Hindlimb muscle (tissue), 1 donor: ENCODE results near the gene PIP5KL1. TPM values are rescaled to one million over a fixed set of nuclear protein-coding genes. Genes with fewer than 3 reads are reported as not detected.

Source experiments
- DNase-seq: peaks from one replicate; pipeline ENCODE4 v3.0.0-alpha.2; 2013
- polyA plus RNA-seq: library from polyadenylated mRNA; unstranded; fragments of 120-200 nt; gene quantifications from one replicate; pipeline ENCODE4 v1.2.1, GENCODE V29; 2013; ENCODE audit not compliant: insufficient read length

The PIP5KL1 gene
- polyA plus RNA-seq, 1 donor: 3.3 TPM

GRCh38 chr9:127912882-127913281 lies 17.7 kb downstream of the PIP5KL1 start:
- no peak for DNase-seq

DNA sequence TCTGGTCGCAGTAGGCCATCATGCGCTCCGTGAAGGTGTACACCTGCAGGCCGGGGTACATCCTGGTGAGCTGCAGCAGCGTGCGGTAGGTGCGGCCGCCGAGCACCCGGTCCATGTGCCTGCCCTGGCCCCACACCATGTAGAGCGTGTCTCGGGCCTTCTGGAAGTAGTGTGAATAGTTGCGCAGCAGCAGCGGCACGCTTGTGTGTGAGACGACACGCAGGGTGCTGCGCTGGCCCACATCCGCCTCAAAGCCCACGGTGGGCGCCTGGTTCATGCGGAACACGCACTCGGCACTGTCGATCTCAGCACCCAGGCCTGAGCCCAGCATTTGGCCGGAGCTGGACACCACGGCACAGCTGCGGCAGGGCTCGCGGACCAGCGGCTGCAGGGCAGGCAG lies 18.3 kb downstream of the PIP5KL1 start:
- no peak for DNase-seq

DNA sequence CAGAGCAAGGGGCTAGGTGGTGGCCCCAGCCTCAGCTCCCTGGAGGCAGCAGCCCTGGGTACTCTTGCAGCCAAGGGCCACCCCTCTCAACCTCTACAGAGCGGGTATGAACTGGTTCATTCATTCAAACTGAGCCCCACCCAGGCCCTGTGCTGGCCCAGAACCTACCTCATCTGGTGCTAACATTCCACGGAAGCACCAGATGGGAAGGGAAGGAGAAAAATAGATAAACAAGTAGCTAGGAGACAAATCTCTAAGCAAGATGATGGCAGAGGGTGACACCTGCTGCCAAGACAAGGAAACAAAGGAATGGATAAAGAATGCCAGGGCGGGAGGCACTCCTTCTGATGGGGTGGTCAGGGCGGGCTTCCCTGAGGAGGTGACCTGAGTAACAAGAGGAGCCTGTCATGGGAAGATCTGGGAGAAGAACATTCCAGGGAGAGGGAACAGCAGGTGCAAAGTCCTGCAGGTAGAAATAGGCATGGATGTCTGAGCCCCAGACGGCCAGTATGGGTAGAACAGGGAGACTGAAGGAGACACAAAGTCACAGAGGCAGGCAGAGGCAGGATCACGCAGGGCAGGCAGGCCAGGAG lies 19.9 kb downstream of the PIP5KL1 start:
- no peak for DNase-seq

DNA sequence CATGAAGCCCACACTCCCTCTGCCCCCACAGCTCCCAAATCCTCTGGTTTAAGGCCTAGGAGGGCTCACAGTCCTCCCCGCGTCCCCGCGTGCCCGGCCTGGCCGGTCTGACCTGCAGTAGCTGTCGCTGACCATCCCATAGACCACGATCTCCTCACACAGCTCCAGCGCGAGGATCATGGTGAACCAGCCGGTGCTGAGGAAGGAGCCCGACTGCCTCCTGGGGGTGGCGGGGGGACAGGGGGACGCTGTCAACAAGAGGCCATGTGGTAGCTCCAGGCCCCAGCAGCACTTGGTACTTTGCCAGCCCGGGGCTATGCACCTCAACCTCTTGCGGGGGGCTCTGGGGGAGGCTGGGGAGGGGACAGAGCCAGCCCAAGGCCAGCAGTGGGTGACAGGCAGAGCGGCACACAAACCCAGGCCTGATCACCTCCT lies 20.7 kb downstream of the PIP5KL1 start:
- no peak for DNase-seq

DNA sequence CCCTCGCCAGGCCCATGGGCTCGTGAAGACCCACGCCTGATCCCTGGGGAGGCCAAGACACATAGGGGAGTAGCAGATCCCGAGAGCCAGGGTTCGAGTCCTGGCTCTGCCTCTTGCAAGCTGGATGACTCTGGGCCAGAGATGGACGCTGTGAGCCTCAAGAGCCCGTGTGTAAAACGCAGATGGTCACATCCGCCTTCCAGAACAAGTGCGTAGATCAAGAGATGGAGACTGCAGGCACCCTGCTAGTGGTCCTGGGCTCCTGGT lies 22.0 kb downstream of the PIP5KL1 start:
- DNase-seq: no peak

DNA sequence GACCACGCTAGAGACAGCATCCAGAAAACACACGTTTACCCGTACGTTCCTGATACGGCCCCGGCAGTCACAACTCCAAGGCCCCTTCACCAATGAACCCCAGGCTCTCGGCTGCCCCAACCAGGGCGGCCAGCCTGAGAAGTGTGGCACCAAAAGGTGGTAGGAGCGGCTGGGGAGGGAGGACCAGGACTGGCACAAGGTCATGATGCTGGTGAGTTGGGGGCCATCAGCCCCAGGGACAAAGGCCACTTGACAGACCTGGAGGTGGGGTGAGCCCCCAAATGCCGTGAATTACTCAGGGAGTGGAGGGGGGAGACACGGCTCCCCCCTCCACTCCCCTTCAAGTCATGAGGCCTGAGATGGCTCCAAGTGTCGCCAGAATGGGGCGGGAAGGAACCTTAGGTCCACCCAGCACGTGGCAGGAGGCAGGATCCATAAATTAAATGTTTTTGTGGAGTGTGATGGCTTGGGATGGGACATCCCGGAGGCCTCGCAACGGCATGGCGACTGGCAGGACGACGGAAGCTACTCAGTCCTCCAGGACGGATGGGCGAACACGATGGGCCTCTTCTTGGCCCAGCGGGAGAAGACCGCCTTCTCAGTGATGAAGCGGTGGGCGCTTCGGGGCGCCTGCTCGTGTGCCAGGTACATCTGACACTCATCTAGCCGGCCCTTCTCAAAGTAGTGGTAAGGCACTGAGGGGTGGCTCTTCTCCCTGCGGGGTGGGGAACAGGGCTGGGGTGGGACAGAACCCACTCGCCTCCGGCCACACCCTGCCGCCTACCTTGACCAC lies 22.5 kb downstream of the PIP5KL1 start:
- no peak for DNase-seq

DNA sequence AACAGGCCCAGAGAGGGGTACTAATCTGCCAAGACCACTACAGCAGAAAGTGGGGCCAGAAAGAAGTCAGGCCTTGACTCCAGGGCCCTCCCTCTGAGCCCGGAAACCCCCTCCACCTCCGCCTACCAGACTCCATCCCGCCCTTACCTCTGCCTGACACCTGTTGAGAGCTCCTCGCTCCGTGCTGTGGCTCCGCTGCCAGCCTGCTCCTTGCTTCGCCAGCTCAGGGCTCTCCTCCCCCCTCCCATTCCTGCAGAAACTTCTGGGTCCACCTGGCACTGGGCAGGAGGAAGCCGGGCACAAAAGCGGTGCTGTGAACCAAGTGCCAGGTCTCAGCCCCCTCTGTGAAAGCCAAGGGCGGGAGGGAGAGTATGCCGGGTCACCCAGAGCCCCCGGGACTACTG lies 24.8 kb downstream of the PIP5KL1 start:
- no peak for DNase-seq

- DNase-seq: no peak
Measured at GRCh38 chr9:127905004-127905728, 25.4 kb downstream of the PIP5KL1 start.

DNA sequence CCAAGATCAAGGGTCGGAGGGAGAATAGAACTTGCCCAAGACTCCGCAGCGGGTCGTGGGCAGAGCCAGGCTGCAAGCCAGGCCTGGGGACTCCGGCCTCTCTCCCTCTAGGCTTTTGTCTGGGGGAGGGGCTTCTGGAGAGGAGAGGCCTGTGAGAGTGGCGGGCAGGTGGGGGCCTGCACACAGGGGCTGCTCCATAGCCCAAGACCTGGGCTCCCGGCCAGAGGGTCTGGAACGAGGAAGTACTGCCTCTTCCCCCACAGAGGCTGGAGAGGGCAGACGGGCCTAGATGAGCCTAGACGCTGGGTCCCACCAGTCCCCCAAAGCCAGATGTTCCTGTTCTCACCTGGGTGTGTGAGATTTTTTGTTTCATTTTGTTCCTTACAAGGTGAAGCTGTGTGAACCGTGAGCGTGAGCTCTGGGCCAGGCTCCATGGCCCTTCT lies 26.0 kb downstream of the PIP5KL1 start:
- DNase-seq: no peak

DNA sequence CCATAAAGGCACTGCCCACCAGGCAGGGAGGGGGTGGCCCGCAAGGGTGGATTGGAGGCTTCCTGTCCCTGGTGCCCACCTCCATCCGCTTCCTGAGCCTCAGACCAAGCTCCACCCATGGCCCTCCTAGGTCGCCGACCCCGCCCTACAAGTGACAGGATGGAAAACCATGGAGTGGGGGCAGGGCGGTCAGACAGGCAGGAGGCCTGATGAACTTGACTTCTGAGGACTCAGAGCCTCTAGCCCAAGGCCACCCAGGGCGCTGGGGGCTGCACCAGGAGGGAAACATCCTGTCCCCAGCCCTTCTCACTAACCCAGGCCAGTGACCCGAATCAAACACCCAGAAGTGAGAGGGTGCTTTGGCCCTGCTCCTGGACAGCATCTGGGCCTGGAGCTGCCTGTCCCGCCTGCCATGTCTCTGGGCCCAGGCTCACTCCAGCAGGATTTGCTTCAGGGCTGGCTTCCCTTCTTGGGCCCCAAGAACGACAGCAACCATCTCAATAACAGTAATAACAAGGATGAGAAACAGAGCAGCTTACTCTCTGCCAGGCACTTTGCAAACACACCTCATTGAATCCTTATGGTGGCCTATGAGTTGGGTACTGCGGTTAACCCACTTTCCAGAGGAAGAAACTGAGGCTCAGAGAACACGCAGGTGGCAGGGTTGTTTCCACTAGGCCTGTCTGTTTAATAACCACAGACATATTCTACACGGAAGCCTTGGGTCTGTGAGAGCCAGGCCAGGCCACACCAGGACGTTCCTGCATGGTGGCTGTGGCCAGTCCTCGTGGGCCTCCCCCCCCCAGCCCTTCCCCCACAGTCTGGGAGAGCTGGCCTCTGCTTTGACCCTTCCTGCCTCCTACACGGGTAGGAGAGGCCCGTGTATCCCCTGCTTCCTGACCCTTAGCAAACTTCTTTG lies 26.8 kb downstream of the PIP5KL1 start:
- no peak for DNase-seq

GRCh38 chr9:127899128-127899943 lies 31.2 kb downstream of the PIP5KL1 start, which contains the start of gene ST6GALNAC6:
Gene ST6GALNAC6 (minus strand): TSS chr9:127899603. CDS start chr9:127897981, 1,622 bp downstream.
- DNase-seq: peak; percentile 88

DNA sequence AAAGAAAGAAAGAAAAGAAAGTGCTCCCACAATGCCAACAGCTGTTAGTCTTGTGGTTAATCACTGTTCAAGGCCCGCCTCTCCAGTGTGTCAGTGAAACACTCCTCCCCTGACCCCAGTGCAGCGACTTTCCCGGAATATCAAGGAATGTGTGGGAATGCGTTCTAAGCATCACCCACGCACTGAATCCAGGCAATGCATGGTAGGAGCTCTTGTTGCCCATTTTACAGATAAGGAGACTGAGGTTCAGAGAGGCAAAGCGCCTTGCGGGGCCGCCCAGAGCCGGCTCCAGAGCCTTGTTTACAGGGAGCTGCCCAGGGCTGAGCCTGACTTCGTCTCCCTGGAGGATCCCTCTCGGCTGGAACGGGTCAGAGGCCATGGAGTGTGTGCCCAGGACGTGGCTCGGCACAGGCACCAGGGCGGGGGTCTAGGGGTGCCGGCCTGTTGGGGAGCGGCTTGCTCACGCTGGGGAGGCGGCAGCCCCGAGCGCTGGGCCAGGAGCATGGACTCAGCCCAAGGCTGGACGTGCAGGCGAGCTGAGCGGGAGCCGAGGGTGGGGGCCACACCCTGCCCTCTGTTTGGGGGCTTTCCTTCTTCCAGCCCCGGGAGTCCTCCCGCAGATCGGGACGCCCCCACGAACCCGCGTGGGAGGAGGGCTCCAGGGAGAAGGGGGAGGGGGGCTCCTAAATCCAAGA lies 32.0 kb downstream of the PIP5KL1 start:
- DNase-seq: no peak

DNA sequence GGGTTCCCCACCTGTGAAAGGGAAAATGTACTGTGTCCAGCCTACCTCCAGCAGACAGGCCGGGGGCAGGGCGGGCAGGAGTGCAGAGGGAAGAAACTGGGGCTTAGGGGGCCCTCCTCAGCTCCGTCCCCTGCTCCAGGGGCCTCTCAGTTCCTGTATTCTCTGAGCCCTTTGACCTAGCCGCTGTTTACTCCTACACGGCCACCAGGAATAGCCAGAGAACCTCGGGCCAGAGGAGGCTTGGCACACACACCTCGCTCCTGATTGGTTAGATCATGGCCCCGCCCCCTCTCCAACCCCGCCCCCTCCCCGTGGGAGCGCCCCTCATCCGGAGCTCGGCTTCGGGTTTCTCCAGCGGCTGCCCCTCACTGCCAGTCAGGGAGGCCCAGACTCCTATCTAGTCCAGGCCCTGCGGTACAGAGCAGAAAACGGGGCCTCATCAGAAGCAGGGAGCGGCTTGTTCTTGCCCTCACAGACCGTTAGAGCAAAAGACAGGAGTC lies 33.3 kb downstream of the PIP5KL1 start:
- DNase-seq: peak; percentile 67

GRCh38 chr9:127896395-127897192 lies 34.0 kb downstream of the PIP5KL1 start:
- DNase-seq: no peak

DNA sequence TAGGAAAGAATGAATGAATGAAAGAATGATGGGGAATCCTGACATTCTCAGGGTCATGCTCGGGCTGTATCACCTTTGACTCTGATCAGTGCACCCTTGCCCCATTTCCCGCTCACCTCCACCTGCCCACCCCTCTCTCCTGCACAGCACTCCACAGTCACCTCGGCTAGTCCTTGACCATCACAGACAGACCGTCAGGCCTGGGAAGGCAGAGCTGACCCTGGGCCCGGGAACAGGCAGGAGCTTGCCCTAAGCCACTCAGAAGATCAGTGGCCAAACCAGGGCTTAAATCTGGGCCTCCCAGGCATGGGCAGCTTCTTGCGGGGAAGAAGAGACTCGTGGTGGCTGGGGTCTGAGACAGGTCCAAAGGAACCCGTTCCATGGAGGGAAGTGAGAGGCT lies 34.8 kb downstream of the PIP5KL1 start:
- DNase-seq: no peak

- DNase-seq: no peak
Measured at GRCh38 chr9:127893392-127893791, 37.2 kb downstream of the PIP5KL1 start.

DNA sequence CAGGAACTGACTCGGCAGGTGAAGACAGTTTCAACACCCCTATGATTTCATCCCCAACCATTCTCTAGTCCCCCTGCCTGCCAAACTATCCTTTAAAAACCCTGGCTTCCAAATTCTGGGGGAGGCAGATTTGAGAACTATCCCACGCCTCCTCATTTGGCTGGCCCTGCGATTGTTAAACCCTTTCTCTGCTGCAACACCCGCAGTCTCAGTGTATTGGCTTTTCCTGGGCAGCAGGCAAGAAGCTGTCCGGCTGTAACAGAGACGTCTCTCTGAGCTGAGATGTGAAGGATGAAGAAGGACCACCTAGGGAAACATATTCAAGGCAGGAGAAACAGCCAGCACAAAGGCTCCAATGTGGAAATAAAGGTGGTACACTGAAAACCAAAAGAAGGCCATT lies 37.7 kb downstream of the PIP5KL1 start:
- DNase-seq: no peak

GRCh38 chr9:127890053-127890452 lies 40.5 kb downstream of the PIP5KL1 start:
- no peak for DNase-seq

- no peak for DNase-seq
Measured at GRCh38 chr9:127887792-127888191, 42.8 kb downstream of the PIP5KL1 start.

DNA sequence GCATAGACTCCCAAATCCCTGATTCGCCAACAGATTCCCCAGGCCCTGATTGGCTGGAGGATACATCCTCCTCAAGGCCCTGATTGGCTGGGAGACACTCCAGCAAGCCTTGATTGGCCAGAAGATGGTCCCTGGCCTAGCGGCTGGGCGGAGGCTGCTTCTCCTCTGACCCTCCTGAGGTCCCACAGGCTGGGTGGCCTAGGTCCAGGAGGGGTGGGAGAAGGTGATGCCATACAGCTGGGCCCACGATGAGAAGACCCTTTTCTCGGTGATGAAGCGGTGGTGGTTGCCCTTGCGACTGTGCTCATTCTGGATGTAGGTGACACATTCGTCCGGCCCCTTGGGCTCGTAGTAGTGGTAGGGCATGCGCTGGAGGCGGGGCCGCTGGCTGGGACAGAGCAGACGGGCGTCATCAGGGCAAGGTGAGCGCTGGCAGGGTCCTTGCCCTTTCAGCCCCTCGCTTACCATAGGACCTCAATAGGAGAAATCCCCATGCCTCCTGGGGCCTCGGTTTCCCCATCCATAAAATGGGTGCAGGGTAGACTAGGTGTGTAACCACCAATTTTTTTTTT lies 44.1 kb downstream of the PIP5KL1 start:
- DNase-seq: no peak
